ENCODE measurements around the gene ANKRD28.

DNA sequence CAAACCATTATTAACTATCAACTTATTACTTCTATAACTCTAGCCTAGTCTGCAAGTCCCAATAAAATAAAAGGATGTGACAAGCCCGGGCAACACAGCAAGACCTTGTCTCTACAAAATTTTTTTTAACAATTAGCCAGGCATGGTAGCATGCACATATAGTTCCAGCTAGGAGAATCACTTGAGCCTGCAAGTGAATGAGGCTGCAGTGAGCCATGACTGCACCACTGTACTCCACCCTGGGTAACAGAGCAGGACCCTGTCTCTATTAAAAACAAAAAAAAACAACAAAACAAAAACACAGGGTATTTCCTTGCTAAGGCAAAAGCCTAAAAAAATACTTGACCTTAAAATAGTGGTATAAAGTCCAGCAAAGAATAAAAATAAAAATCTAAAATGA lies 31.4 kb downstream of the ANKRD28 start:
- TF ChIP-seq POLR2A (IDR thresholded peaks at IDR 0.05) (no peak), CTCF (IDR thresholded peaks at IDR 0.05) (no peak)
